GM12878 (cell line): Measurements from ENCODE around the gene EXOC4. TPM values are rescaled to one million over a fixed set of nuclear protein-coding genes. Genes with fewer than 3 reads are reported as not detected.

Source experiments
- ATAC-seq: fragments of 200-7000 bp; cut with Tn5 transposase; 3 replicates; pipeline ENCODE4 v1.9.1; 2020; ENCODE audit warnings: mild to moderate bottlenecking, moderate library complexity
- BruUV-seq: library from RNA; stranded (reverse); fragments of 400-500 nt; replicated peaks from 2 replicates; lab custom pipeline; 2021; lab: Mats Ljungman, UMichigan
- CTCF ChIA-PET: fragments of 300-600 bp; sonication (Branson Sonifier 250); formaldehyde crosslinking; extraction: SDS; loops from one replicate; lab custom pipeline; 2021; ENCODE audit warnings: inconsistent platforms; lab: Yijun Ruan, JAX
- POLR2A ChIA-PET: fragments of 350-600 bp; formaldehyde crosslinking; extraction: SDS; loops from one replicate; lab custom pipeline; 2021; ENCODE audit warnings: inconsistent platforms; lab: Charles Lee
- RAD21 ChIA-PET: fragments of 300-600 bp; sonication (Branson Sonifier 250); formaldehyde crosslinking; loops from one replicate; lab custom pipeline; 2023; ENCODE audit warnings: antibody characterized with exemption; ENCODE audit not compliant: unreplicated experiment; lab: Charles Lee
- SMC1A ChIA-PET: fragments of 300-600 bp; sonication (Branson Sonifier 250); formaldehyde crosslinking; loops from one replicate; lab custom pipeline; 2023; ENCODE audit not compliant: unreplicated experiment, uncharacterized antibody; lab: Charles Lee
- DNase-seq: peaks from one replicate; pipeline ENCODE4 v3.0.0-alpha.2; 2011; ENCODE audit warnings: low read depth, low spot score
- FAIRE-seq: peaks from 3 replicates; lab custom pipeline; 2011; peaks lifted over from hg19 to GRCh38; lab: Jason Lieb, UNC
- H2AFZ ChIP-seq: 2 replicates; pipeline ENCODE4 v1.6.0; 2011; ENCODE audit warnings: low read depth, low read length, control low read depth; ENCODE audit not compliant: control insufficient read depth
- H3K27ac ChIP-seq: 2 replicates; pipeline ENCODE4 v1.5.1; 2011; ENCODE audit warnings: control low read depth; ENCODE audit not compliant: control insufficient read depth, insufficient read depth
- H3K27me3 ChIP-seq, 2 experiments: replicated peaks in 1 of 2; 2 replicates each; pipeline versions ENCODE4 v1.6.0 to v1.6.1; 2011; ENCODE audit warnings: low read length in 1 of 2; ENCODE audit not compliant: control insufficient read depth in 2 of 2, insufficient read depth in 2 of 2
- H3K36me3 ChIP-seq, 2 experiments: 2 replicates each; pipeline ENCODE4 v1.5.1; 2011; ENCODE audit warnings: low read length in 1 of 2; ENCODE audit not compliant: control insufficient read depth in 2 of 2, insufficient read depth in 2 of 2
- H3K4me1 ChIP-seq: 2 replicates; pipeline ENCODE4 v1.6.1; 2011; ENCODE audit warnings: mild to moderate bottlenecking, low read length, moderate library complexity, mixed read lengths; ENCODE audit not compliant: control insufficient read depth, insufficient read depth
- H3K4me2 ChIP-seq: 2 replicates; pipeline ENCODE4 v1.6.0; 2011; ENCODE audit warnings: control low read depth; ENCODE audit not compliant: control insufficient read depth, insufficient read depth
- H3K4me3 ChIP-seq: fragments of 200-600 bp; sonication (generic); 2 replicates; pipeline ENCODE4 v1.5.1; 2016
- H3K79me2 ChIP-seq: 2 replicates; pipeline ENCODE4 v1.6.0; 2011; ENCODE audit warnings: low read length; ENCODE audit not compliant: control insufficient read depth, insufficient read depth
- H3K9ac ChIP-seq: 2 replicates; pipeline ENCODE4 v1.8.0; 2011; ENCODE audit warnings: low read length, control low read depth, mixed read lengths; ENCODE audit not compliant: control insufficient read depth, insufficient read depth
- H3K9me3 ChIP-seq: replicated peaks from 3 replicates; pipeline ENCODE4 v1.5.1; 2011; ENCODE audit warnings: mild to moderate bottlenecking, low read length; ENCODE audit not compliant: control insufficient read depth, insufficient read depth
- H4K20me1 ChIP-seq: 2 replicates; pipeline ENCODE4 v1.6.0; 2011; ENCODE audit not compliant: control insufficient read depth, insufficient read depth
- EGR1 ChIP-seq, 2 experiments: IDR thresholded peaks; 1 replicate in 1 of 2; 2 replicates in 1 of 2; pipeline ENCODE4 v1.6.1; 2011 to 2012; ENCODE audit warnings: low read depth in 2 of 2, low read length in 2 of 2, borderline replicate concordance in 1 of 2, mild to moderate bottlenecking in 1 of 2, moderate library complexity in 1 of 2
- GATAD2B ChIP-seq: fragments of 450-650 bp; conservative IDR thresholded peaks from 2 replicates; pipeline ENCODE4 v1.6.1; 2017; ENCODE audit warnings: low read depth, mild to moderate bottlenecking, moderate library complexity
- NFIC ChIP-seq: IDR thresholded peaks from 2 replicates; pipeline ENCODE4 v1.6.1; 2012; ENCODE audit warnings: low read depth, mild to moderate bottlenecking, inconsistent platforms, low read length, moderate library complexity
- RUNX3 ChIP-seq: IDR thresholded peaks from 2 replicates; pipeline ENCODE4 v1.6.1; 2012; ENCODE audit warnings: low read length, inconsistent platforms
- SPI1 ChIP-seq: IDR thresholded peaks from 2 replicates; pipeline ENCODE4 v1.6.1; 2011; ENCODE audit warnings: low read depth, mild to moderate bottlenecking, low read length, moderate library complexity, borderline replicate concordance; ENCODE audit not compliant: insufficient read depth
- SREBF1 ChIP-seq: IDR thresholded peaks from 2 replicates; pipeline ENCODE4 v1.6.1; 2012; ENCODE audit warnings: mild to moderate bottlenecking, low read length
- WGBS: methylation state at CpG from one replicate; pipeline ENCODE4 v1.1.6; 2016; ENCODE audit warnings: low lambda C conversion rate; ENCODE audit not compliant: insufficient replicate concordance, insufficient coverage; ENCODE audit errors: missing lambda C conversion rate; 5-methylcytosine and 5-hydroxymethylcytosine counted together
- in situ Hi-C: fragments of 300-500 bp; cut with MboI; formaldehyde crosslinking; loops from 9 replicates; pipeline ENCODE4 v1.14.3; 2018; ENCODE audit warnings: mixed read lengths
- intact Hi-C: fragments of 100-400 bp; cut with micrococcal nuclease; formaldehyde crosslinking; loops from one replicate; pipeline ENCODE4 v1.14.2; 2022; ENCODE audit not compliant: unreplicated experiment
- polyA plus RNA-seq, 11 experiments: library from polyadenylated mRNA; depleted of rRNA in 4 of 11; unstranded in 6 of 11; stranded (reverse) in 5 of 11; fragments of >200 nt; fragmentation: Nextera tagmentation in 4 of 11; fragmentation: Illumina TruSeq in 1 of 11; extraction: Ambion mirVana in 4 of 11; extraction: Trizol in 1 of 11; gene quantifications; 1 replicate in 1 of 11; 2 replicates in 10 of 11; pipeline versions ENCODE4 v1.2.1 to v1.2.3, GENCODE V29; 2011 to 2016; ENCODE audit warnings: inconsistent platforms in 2 of 11, missing spikeins in 2 of 11, low read depth in 1 of 11
- total RNA-seq, 4 experiments: library from RNA; depleted of rRNA in 3 of 4; stranded (reverse); fragments of >200 nt in 3 of 4; fragmentation: Illumina TruSeq in 1 of 4; extraction: Trizol in 1 of 4; gene quantifications; 2 replicates each; pipeline versions ENCODE4 v1.2.1 to v1.2.3, GENCODE V29; 2013 to 2021
- TF ChIP-seq, protein P1 (sequence below): fragments of 450-650 bp; IDR thresholded peaks from 2 replicates; pipeline ENCODE4 v1.6.1; 2017; ENCODE audit warnings: borderline replicate concordance
- TF ChIP-seq, protein P2 (sequence below): fragments of 450-650 bp; conservative IDR thresholded peaks from 2 replicates; pipeline ENCODE4 v1.6.1; 2017; ENCODE audit warnings: mild to moderate bottlenecking, moderate library complexity
- TF ChIP-seq, protein P3 (sequence below): fragments of 450-650 bp; IDR thresholded peaks from 2 replicates; pipeline ENCODE4 v1.6.1; 2018; ENCODE audit warnings: mild to moderate bottlenecking, low read depth, moderate library complexity; ENCODE audit not compliant: partially characterized antibody
- TF ChIP-seq, protein P4 (sequence below): IDR thresholded peaks from 2 replicates; pipeline ENCODE4 v1.6.1; 2011; ENCODE audit warnings: borderline replicate concordance, low read depth, mild to moderate bottlenecking, moderate library complexity, low read length; ENCODE audit not compliant: insufficient read depth, poor library complexity, severe bottlenecking

EXOC4 gene
- total and polyA plus RNA-seq, 10 of the 15 experiments (the other 5 are each of a cell fraction or from before 2014, with no cell fraction given): 13.2 to 44.5 (median 29.6) TPM

DNA sequence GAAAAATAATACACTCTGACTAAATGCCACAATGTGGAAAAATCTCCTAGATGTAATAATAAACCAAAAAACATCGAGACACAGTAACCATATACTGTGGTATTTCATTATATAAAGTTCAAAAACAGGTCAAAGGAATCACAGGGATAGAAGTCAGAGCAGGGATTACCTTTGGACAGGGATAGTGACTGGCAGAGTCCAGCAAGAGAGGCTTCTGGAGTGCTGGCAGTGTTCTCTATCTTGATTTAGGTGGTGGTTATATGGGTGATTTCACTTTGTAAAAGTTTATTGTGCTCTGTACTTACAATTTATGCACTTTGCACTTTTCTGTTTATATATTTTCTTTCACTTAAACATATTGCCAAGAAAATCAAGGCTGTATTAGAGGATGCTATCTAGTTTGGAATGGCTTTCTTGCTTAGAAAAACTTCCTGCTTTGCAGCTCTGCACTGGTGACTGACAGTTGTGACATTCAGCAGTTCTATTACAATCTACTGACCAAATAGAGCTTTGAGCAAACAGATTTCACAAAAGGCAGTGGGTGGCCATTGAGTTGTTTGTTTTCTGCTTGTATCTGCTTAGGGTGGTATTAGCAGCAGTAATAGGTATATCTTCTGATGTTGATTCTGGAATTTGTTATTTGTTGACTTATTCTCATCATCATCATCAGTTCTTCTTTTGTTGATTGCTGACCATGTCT lies 610.6 kb downstream of the EXOC4 start:
- ChIA-PET RAD21 (no interaction called here), CTCF (no interaction called here), SMC1A (interaction anchor here (0.7 kb wide), 1 partner anchor 12 kb away, joined by 3 read pairs; no protein-coding TSS in a partner anchor), POLR2A (no interaction called here)
- DNase-seq (no peak), FAIRE-seq (no peak), ATAC-seq (no peak)
- intact Hi-C loops (no loop called here), in situ Hi-C loops (no loop called here)
- no TSS peak for BruUV-seq
- H3K9me3 ChIP-seq: no peaks in the 10 kb centered on the region
- H3K27ac ChIP-seq: no peak overlapping the region
- H3K36me3 ChIP-seq: no peaks in the 10 kb centered on the region
- WGBS: 95% methylated on average over 1 of the region's 1 CpG
- no peaks in the 10 kb centered on the region for H3K27me3 ChIP-seq
- no peaks in the 10 kb centered on the region for H3K4me1 ChIP-seq
- H3K9ac ChIP-seq: no peak overlapping the region
- H2AFZ ChIP-seq: no peak overlapping the region
- H3K79me2 ChIP-seq: no peaks in the 10 kb centered on the region
- H3K4me2 ChIP-seq: no peak overlapping the region
- H4K20me1 ChIP-seq: no peaks in the 10 kb centered on the region
- no peak overlapping the region for H3K4me3 ChIP-seq
- TF ChIP-seq, protein P1, sequence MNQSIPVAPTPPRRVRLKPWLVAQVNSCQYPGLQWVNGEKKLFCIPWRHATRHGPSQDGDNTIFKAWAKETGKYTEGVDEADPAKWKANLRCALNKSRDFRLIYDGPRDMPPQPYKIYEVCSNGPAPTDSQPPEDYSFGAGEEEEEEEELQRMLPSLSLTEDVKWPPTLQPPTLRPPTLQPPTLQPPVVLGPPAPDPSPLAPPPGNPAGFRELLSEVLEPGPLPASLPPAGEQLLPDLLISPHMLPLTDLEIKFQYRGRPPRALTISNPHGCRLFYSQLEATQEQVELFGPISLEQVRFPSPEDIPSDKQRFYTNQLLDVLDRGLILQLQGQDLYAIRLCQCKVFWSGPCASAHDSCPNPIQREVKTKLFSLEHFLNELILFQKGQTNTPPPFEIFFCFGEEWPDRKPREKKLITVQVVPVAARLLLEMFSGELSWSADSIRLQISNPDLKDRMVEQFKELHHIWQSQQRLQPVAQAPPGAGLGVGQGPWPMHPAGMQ: no peak
- TF ChIP-seq GATAD2B: no peak
- TF ChIP-seq EGR1 (IDR thresholded peaks at IDR 0.05; ENCODE audit: borderline replicate concordance in 1 of 2, low read depth in 2 of 2, low read length in 2 of 2): no peak
- no peak for TF ChIP-seq SPI1
- TF ChIP-seq, protein P2, sequence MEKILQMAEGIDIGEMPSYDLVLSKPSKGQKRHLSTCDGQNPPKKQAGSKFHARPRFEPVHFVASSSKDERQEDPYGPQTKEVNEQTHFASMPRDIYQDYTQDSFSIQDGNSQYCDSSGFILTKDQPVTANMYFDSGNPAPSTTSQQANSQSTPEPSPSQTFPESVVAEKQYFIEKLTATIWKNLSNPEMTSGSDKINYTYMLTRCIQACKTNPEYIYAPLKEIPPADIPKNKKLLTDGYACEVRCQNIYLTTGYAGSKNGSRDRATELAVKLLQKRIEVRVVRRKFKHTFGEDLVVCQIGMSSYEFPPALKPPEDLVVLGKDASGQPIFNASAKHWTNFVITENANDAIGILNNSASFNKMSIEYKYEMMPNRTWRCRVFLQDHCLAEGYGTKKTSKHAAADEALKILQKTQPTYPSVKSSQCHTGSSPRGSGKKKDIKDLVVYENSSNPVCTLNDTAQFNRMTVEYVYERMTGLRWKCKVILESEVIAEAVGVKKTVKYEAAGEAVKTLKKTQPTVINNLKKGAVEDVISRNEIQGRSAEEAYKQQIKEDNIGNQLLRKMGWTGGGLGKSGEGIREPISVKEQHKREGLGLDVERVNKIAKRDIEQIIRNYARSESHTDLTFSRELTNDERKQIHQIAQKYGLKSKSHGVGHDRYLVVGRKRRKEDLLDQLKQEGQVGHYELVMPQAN: no peak
- TF ChIP-seq SREBF1: no peak
- TF ChIP-seq, protein P3, sequence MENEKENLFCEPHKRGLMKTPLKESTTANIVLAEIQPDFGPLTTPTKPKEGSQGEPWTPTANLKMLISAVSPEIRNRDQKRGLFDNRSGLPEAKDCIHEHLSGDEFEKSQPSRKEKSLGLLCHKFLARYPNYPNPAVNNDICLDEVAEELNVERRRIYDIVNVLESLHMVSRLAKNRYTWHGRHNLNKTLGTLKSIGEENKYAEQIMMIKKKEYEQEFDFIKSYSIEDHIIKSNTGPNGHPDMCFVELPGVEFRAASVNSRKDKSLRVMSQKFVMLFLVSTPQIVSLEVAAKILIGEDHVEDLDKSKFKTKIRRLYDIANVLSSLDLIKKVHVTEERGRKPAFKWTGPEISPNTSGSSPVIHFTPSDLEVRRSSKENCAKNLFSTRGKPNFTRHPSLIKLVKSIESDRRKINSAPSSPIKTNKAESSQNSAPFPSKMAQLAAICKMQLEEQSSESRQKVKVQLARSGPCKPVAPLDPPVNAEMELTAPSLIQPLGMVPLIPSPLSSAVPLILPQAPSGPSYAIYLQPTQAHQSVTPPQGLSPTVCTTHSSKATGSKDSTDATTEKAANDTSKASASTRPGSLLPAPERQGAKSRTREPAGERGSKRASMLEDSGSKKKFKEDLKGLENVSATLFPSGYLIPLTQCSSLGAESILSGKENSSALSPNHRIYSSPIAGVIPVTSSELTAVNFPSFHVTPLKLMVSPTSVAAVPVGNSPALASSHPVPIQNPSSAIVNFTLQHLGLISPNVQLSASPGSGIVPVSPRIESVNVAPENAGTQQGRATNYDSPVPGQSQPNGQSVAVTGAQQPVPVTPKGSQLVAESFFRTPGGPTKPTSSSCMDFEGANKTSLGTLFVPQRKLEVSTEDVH: no peak
- TF ChIP-seq RUNX3: no peak
- TF ChIP-seq, protein P4, sequence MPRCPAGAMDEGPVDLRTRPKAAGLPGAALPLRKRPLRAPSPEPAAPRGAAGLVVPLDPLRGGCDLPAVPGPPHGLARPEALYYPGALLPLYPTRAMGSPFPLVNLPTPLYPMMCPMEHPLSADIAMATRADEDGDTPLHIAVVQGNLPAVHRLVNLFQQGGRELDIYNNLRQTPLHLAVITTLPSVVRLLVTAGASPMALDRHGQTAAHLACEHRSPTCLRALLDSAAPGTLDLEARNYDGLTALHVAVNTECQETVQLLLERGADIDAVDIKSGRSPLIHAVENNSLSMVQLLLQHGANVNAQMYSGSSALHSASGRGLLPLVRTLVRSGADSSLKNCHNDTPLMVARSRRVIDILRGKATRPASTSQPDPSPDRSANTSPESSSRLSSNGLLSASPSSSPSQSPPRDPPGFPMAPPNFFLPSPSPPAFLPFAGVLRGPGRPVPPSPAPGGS: no peak
- no peak for TF ChIP-seq NFIC
